Endodermal cell (in vitro differentiated cells): ENCODE measurements around the gene DNAJB11. TPM values are rescaled to one million over a fixed set of nuclear protein-coding genes. Genes with fewer than 3 reads are reported as not detected.

ENCODE experiments used
- DNase-seq: peaks from one replicate; pipeline ENCODE4 v3.0.0-alpha.2; 2017
- H3K27ac ChIP-seq: 2 replicates; pipeline ENCODE4 v1.5.1; 2013; ENCODE audit warnings: mild to moderate bottlenecking, low read depth, low read length, moderate library complexity
- H3K27me3 ChIP-seq: 2 replicates; pipeline ENCODE4 v1.6.1; 2013; ENCODE audit warnings: mild to moderate bottlenecking, low read length, moderate library complexity; ENCODE audit not compliant: insufficient read depth, control insufficient read depth, poor library complexity, severe bottlenecking
- H3K36me3 ChIP-seq: 2 replicates; pipeline ENCODE4 v1.7.0; 2013; ENCODE audit warnings: mild to moderate bottlenecking, low read length, moderate library complexity; ENCODE audit not compliant: control insufficient read depth, insufficient read depth
- H3K4me1 ChIP-seq: one replicate; pipeline ENCODE4 v1.7.0; 2013; ENCODE audit warnings: low read length; ENCODE audit not compliant: control insufficient read depth, insufficient read depth
- H3K4me3 ChIP-seq: 2 replicates; pipeline ENCODE4 v1.5.1; 2013; ENCODE audit warnings: mild to moderate bottlenecking, low read length, moderate library complexity
- H3K9ac ChIP-seq: 2 replicates; pipeline ENCODE4 v1.6.1; 2013; ENCODE audit warnings: mild to moderate bottlenecking, low read length, moderate library complexity; ENCODE audit not compliant: poor library complexity, severe bottlenecking; ENCODE audit errors: extremely low read depth
- H3K9me3 ChIP-seq: 2 replicates; pipeline ENCODE4 v1.6.1; 2013; ENCODE audit warnings: mild to moderate bottlenecking, low read length, moderate library complexity; ENCODE audit not compliant: control insufficient read depth
- H3K27ac Mint-ChIP-seq: 2 replicates; pipeline ENCODE4 v1.8.0; 2020; ENCODE audit warnings: mixed read lengths
- H3K27me3 Mint-ChIP-seq: 2 replicates; pipeline ENCODE4 v1.8.0; 2021; ENCODE audit warnings: mild to moderate bottlenecking, mixed read lengths; ENCODE audit not compliant: insufficient read depth
- H3K36me3 Mint-ChIP-seq: 2 replicates; pipeline ENCODE4 v1.8.0; 2020; ENCODE audit warnings: low read depth, mixed read lengths
- H3K4me1 Mint-ChIP-seq: 2 replicates; pipeline ENCODE4 v1.8.0; 2020; ENCODE audit warnings: mixed read lengths
- H3K4me3 Mint-ChIP-seq: 2 replicates; pipeline ENCODE4 v1.8.0; 2020; ENCODE audit warnings: mild to moderate bottlenecking, moderate library complexity, mixed read lengths
- H3K9me3 Mint-ChIP-seq: 2 replicates; pipeline ENCODE4 v1.8.0; 2020; ENCODE audit warnings: mild to moderate bottlenecking, mixed read lengths
- CTCF ChIP-seq: fragments of 200-600 bp; sonication (generic); conservative IDR thresholded peaks from 2 replicates; pipeline ENCODE4 v1.5.0; 2021; ENCODE audit warnings: antibody characterized with exemption, mild to moderate bottlenecking
- WGBS, 2 experiments: methylation state at CpG; one replicate each; pipeline versions ENCODE4 v1.1.5 to v1.1.7; 2013; ENCODE audit warnings: missing lambda C conversion rate in 2 of 2, mixed read lengths in 1 of 2; ENCODE audit not compliant: insufficient coverage in 1 of 2, insufficient read length in 1 of 2; 5-methylcytosine and 5-hydroxymethylcytosine counted together
- total RNA-seq, 2 donors: library from RNA; stranded (reverse); fragmentation: NEBNext Ultra II Directional in 1 of 2; extraction: Animal tissue kit (Norgen Biotek cat#: 25700) in 1 of 2; gene quantifications; 2 replicates in 1 of 2; 3 replicates in 1 of 2; pipeline ENCODE4 v1.2.1, GENCODE V29; 2021

The DNAJB11 gene
- total RNA-seq, 2 donors from 2014 or later = 59.8 to 81.5 TPM

DNA sequence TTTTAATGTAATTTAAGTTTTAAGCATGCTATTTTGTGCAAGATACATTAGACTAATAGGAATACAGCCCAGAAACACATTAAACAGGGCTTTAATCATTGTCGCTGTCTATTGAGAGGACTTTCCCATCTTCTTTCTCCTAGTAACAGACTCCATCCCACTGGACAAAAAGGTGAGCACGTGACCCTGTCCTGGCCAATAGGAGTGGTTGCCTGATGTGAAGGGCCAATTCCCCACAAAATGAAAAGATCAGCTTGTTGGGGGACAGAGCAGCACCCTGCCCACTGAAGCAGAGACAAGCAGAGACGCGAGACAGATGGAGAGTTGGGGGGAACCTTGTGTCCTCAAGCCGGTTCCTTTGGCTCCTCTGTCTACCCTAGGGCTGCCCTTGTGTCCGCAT, 47.5 kb upstream of the DNAJB11 start:
- Mint-ChIP-seq H3K27me3 (peaks cover 18% of the 10 kb centered on the region), H3K36me3 (no peaks in the 10 kb centered on the region), H3K9me3 (peaks cover 1% of the 10 kb centered on the region), H3K27ac (no peak overlapping the region), H3K4me3 (no peak overlapping the region), H3K4me1 (no peaks in the 10 kb centered on the region)
- Histone ChIP-seq H3K36me3 (no peaks in the 10 kb centered on the region), H3K4me1 (no peaks in the 10 kb centered on the region), H3K27me3 (no peaks in the 10 kb centered on the region), H3K27ac (no peak overlapping the region), H3K9ac (no peak overlapping the region), H3K9me3 (no peaks in the 10 kb centered on the region), H3K4me3 (no peak overlapping the region)
- WGBS, 2 experiments = 95 to 100% methylated on average over 4 to 6 of the region's 6 CpGs
- no peak for TF ChIP-seq CTCF
- DNase-seq = no peak

- Mint-ChIP-seq H3K27me3 (peaks cover 18% of the 10 kb centered on the region), H3K4me3 (no peak overlapping the region), H3K9me3 (peaks cover 1% of the 10 kb centered on the region), H3K36me3 (no peaks in the 10 kb centered on the region), H3K4me1 (no peaks in the 10 kb centered on the region), H3K27ac (no peak overlapping the region)
- Histone ChIP-seq H3K9ac (no peak overlapping the region), H3K4me1 (no peaks in the 10 kb centered on the region), H3K27me3 (no peaks in the 10 kb centered on the region), H3K9me3 (no peaks in the 10 kb centered on the region), H3K27ac (no peak overlapping the region), H3K4me3 (no peak overlapping the region), H3K36me3 (no peaks in the 10 kb centered on the region)
- 91 to 100% methylated on average over 1 to 2 of the region's 2 CpGs for WGBS, 2 experiments
- DNase-seq = no peak
- no peak for TF ChIP-seq CTCF
Measured at GRCh38 chr3:186523434-186523833, 47.1 kb upstream of the DNAJB11 start.

DNA sequence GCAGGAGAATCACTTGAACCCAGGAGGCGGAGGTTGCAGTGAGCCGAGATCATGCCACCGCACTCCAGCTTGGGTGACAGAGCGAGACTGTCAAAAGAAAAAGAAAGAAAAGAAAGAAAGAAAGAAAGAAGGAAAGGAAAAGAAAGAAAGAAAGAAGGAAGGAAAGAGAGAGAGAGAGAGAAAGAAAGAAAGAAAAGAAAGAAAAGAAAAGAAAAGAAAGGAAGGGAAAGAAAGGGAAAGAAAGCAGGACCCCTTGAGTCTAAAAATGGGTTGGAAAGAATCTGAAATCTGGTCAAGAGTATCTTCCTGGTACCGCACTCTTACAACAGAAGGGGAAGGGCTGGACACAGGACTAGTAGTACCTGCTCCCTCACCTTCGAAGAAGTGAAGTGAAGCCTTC, 45.9 kb upstream of the DNAJB11 start:
- H3K36me3 Mint-ChIP-seq = no peaks in the 10 kb centered on the region
- 95 to 98% methylated on average over 4 to 6 of the region's 6 CpGs for WGBS, 2 experiments
- Histone ChIP-seq H3K4me1 (no peaks in the 10 kb centered on the region), H3K9me3 (no peaks in the 10 kb centered on the region), H3K4me3 (no peak overlapping the region), H3K27me3 (no peaks in the 10 kb centered on the region), H3K36me3 (no peaks in the 10 kb centered on the region), H3K9ac (no peak overlapping the region), H3K27ac (no peak overlapping the region)
- no peak for DNase-seq
- no peak overlapping the region for H3K27ac Mint-ChIP-seq
- peaks cover 18% of the 10 kb centered on the region for H3K27me3 Mint-ChIP-seq
- no peak overlapping the region for H3K4me3 Mint-ChIP-seq
- peaks cover 1% of the 10 kb centered on the region for H3K9me3 Mint-ChIP-seq
- no peaks in the 10 kb centered on the region for H3K4me1 Mint-ChIP-seq
- no peak for TF ChIP-seq CTCF
